ENCODE measurements around the gene EPHB2.
A peak's percentile ranks its signal among the peaks of the same experiment; 100 is the strongest.
"Not testable (repeated sequence)": the region's sequence is repeated elsewhere in the genome, so short reads cannot be mapped to it uniquely, and the experiment has no call there.

The EPHB2 gene

DNA sequence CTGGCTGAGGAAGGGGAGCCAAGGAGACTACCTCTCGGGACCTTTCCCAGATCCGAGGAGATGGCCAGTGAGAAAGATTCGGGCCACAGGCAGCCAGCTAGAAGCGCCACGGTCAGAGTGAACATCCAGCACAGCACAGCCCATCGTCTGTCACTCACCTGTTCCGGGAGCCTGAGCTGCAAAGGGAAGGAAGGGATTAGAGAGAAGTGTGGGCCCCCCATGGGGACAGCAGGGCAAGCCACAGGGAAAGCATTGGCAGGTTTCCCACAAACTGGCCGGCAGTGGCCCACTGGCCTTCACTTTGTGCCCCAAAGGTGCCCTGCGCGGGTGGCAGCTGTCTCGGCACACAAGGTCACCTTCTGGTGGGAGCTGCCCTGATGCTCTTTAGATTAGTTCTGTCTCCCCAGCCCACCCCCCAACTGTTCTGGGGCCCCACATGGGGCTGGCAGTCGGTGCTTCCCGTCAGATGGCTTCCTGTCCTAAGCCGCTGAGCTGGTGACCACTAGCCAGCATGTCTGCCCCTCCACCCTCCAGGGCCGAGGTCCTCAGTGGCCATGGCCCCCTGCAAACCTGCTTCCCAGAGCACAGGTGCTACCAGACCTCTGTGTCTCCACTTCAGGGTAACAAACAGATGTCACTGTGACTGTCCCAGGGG lies 205.3 kb downstream of the EPHB2 start:
- DNase-seq (ENCODE audit: low read depth) = no peak

DNA sequence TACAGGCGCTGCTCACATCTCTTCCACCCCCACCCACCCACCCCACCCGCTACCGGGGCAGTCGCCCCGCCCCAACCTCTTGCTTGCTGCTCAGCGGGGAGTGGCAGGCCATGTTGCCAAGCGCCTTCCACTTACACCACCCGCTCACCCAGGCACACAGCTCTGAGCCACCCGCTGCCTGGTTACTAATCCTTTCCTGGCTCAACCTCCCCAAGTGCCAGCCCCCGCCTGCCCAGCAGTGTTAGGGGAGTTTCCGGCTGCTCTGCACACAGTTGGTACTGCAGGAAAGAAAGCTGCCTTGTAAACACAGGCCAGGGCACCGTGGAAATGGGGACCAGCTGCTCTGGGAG lies 205.8 kb downstream of the EPHB2 start:
- DNase-seq (ENCODE audit: low read depth) = no peak

DNA sequence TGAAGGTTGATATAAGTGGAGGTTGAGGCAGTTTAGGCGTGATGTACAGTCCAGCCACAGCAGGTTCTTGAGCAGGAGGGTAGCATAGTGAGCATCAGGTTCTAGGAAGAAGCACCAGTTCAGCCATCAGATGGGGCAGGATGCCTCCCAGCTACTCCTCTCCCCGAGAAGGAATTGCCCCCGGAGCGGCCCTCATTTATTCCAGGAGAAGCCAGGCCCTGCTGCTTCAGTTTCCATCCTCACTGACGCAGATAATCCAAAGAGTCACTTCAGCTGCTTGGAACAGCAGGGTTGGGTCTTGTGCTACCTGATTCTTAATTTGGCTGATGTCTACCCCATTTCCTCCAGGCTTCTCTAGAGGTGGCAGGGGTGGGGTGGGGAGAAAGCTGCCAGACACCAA lies 207.3 kb downstream of the EPHB2 start:
- no peak for DNase-seq (ENCODE audit: low read depth)

DNA sequence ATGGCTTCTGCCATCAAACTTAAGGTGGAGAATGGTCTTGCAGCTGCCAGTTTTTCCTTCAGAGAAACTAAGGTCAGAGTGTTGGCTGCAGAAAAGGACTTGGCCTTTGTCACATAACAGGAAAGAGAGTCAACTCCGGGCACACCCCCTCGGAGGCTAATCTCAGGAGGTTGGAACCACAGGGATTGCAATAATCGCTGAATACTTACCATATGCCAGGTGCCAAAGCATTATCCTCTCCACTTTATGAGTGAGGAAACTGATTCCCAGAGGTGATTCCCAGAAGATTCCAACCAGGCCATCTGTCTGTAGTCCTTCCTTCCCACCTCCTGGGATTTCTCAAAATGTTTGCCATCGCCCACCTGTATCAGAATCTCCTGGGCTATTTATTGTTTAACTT lies 208.0 kb downstream of the EPHB2 start:
- no peak for DNase-seq (ENCODE audit: low read depth)

DNA sequence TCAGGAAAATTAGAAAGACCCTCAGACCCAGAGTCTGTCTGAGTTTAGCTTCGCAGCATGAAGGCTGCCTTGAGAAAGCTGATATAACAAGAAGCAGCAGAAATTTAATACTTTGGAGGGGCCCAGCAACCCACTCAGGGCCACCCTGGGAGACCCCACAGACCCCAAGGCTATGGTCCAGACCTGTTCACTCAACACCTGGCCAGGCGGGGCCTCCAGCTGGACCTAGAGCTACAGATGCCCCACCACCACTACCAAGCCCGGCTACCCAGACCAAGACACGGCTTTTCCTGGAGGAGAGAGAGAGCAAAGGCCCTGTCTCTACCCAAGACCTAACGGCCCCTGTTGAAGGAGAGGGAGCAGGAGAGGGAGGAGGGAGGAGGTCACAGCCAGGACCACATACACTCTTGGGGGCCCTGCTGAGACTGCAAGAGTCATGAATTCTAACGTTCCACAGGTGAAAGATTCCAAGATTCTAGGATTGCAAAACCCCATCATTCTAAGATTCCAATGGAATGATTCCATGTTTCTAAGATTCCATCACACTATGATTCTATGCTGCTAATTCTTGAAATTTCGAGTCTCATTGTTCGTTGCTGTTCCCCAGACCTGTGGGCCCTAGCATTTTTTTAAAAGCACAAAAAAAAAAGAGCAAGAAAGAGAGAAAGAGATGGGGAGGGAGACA lies 208.8 kb downstream of the EPHB2 start:
- DNase-seq (ENCODE audit: low read depth) = no peak

DNA sequence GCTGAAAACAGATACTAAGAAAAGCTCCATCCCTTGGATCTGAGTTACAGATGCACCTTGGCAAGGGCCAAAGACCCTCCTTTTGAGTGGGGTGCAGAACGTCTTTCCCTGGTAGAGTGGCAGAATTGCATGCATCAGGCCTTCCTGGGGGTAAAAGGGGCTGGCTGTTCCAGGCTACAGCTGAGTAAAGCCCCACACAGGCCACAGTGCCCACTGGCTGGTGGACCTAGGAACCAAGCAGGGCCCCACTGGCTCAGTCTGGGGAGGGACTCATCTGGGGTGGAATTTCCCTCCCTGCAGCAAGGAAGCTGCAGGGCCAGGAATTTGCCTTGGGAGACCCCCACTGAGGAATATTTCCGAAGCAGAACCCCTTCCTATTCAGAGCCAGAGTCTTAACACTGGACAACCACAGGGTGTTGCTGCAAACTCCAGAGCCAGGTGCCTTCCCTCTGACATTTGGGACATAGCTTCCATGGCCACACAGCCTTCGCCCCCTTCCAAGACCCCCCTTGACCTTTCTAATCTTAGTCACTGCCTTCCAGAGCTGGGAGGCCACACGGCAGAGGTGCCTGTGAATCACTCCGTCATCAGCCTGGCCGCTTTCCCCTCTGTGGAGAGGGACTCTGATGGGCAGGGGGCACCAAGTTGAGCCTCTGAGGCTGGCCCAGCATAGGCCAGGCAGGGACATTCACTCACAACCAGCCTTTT lies 209.5 kb downstream of the EPHB2 start:
- no peak for DNase-seq (ENCODE audit: low read depth)

DNA sequence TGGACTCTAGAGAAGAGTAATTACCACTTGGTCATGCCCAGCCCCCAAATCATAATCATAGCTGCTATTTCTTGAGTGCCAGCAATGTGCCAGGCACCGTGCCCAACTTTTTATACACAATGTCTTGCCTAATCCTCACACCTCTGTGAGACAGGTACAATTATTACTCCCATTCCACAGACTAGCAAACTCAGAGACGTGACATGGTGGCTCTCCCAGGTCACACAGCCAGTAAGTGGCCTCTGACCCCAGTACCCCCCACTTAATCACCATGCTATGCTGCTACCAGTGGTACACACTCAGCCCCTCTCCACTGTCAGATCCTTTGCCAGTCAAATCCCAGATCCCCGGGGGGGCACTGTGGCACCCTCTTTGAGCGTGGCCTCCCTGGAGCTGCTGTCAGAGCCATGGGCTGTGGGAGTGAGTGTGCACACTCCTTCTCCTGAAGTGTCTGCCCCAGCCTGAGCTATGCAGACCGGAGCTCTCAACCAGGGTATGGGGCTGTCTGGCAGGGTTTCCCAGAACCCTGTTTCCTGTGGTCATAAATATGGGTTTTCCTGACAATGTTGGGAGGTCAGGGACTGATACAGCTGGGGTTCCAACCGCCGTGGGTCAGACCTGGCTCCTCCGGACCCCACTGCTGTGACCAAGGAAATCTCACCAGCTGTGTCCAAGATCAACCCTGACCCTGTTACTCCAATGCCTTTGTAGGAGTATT lies 210.3 kb downstream of the EPHB2 start:
- no peak for DNase-seq (ENCODE audit: low read depth)

DNA sequence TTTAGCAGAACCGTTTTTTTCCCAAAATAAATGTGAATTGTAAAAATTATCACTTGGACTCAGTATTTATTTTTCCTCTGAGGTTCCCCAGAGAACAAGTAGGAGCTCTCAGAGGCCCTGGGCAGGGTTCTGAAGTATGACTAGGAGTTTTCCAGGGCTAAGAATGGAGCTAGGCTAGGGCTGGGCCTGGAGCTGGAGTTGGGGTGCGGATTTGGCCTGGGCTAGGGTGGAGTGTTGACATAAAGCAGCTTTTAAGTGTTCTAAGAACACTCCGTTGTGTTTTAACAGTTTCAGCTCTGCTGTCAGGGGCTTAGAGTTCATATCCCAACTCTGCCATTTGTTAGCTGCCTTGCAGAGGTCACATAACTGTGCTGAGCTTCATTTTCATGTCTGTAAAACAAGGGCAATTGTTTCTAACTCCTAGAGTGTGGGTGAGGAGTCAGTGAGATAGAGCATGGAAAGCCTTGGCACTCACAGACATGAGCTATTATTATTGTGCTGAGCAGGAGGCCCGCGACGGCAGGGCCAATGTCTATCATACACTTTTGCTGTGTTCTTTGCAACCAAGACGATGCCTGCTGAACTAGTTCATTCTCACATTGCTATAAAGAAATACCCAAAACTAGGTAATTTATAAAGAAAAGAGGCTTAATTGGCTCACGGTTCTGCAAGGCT lies 210.9 kb downstream of the EPHB2 start:
- DNase-seq (ENCODE audit: low read depth) = no peak

DNA sequence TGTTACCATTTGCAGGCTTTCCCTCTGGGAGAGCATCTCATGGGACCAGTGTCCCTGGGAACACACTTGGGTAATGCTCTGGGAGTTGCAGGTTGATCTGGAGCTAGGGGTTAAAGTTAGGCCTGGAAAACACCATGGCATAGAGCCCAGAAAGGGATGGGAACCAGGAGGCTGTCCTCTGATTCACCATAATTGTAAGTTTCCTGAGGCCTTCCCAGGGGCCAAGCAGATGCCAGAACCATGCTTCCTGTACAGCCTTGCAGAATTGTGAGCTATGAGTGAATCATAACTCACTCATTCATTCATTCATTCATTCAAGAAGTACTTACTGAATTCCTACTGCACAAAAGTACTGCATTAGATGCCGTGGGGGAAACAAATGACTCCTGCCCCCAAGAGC lies 212.0 kb downstream of the EPHB2 start:
- no peak for DNase-seq (ENCODE audit: low read depth)

DNA sequence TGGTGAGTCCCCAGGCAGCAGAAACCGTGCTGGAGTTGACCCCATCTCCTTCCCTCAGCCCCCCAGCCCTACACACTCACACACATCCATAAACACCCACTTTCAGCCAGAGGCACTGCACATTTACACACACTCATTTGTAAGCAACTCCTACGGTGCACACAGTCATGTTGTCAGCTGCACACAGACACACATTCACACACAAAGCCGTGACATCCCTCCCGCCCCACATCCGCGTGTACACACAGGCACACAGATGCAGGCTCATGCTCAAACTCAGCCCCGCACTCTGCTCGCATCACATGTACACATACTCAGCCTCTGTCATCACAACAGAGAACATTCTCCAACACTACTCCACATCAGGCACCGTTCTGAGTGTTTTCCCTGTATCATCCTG lies 214.5 kb downstream of the EPHB2 start:
- DNase-seq (ENCODE audit: low read depth) = no peak

DNA sequence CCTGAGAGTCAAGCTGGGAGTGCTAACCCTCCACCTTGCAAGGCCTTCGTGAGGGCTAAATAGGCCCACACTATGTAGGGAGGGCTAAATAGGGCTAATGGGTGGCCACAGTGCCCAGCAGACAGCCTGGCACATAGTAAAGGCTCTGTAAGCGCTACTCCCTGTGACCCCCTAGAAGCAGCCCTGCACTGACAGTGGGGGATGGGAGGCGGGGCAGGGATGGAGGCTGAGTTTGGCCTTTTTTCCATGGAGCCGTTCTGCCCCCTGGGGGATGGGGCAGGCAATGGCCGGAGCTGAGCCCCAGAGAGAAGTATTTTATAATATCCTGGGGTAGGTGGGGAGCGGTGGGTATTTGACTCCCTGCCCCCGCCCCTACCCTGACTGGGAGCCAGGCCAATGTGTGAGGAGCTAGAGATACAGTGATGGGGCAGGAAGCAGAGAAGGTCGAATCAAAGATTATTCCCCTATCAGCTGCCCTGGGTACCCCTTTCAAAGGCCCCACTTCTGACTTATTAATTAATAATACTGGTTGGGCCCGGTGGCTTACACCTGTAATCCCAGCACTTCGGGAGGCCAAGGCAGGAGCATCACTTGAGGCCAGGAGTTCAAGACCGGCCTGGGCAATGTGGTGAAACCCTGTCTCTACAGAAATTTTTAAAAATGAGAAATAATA lies 219.7 kb downstream of the EPHB2 start:
- DNase-seq (ENCODE audit: low read depth) = peak; percentile 5

DNA sequence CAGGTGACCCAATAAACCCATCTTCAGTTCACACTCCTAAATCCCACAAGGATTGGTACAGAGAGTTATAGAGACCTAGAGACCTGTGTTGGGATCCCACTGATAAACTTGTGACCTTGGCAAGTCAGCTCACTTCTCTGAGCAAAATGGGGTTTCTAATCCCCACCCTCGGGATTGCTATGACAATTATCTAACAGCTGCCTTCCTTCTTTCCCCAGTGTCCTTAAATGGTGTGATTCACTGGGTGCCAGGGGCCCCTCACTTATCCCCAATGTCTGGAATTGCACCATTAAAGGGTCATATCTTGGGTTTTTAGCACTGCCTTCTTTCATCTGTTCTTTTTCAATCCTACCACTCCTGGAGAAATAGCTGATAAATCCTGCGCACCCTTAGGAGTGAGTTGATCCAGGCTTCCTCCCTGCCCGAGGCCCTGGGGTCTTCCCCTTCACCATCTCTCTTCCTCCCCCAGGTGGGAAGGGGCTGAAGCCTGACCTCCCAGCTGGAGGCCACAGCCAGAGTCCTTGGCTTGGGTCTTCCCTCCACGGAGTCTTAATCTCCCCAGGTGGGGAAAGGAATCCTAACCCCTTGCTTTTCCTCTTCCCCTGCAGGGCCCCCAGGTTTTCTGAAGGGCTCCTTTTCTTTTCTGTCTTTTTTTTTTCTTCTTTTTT lies 222.3 kb downstream of the EPHB2 start:
- DNase-seq (ENCODE audit: low read depth) = no peak

DNA sequence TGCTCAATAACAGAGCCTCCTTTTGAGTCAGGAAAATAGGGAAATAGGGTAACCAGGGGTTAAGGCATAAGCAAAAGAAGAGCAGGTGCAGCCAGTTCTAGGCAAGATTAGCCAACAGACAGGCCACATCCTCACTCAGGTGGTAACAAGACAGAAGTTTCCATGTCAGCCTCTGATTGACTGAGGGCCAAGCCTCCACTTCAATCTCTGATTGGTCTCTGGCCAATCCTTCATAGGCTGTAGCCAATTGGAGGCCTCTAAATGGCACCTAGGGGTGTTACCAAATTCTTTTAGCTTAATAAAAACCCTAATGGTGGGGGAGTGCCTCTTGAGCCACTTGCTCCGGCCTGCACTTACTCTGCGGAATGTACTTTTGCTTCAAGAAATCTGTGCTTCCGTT lies 224.8 kb downstream of the EPHB2 start:
- no peak for DNase-seq (ENCODE audit: low read depth)

DNA sequence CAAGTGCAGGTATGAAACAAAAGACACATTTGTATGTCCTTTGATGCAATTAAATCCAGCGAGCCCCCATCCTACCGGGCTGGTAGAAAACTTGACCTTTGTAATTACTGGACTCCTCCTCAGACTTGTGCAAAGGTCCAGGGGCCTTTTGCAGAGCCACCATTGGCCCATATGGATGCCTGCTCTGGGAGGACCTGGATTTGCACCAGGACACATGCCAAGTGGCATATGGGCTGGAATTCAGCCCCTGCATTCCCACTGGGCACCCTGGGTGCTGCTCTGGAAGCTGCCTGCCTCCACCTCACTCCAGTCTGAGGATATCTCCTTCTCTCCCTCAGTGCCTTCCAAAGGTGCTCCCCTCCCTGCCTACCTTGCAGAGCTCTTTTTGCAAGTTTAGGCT lies 226.0 kb downstream of the EPHB2 start:
- DNase-seq (ENCODE audit: low read depth) = no peak

DNA sequence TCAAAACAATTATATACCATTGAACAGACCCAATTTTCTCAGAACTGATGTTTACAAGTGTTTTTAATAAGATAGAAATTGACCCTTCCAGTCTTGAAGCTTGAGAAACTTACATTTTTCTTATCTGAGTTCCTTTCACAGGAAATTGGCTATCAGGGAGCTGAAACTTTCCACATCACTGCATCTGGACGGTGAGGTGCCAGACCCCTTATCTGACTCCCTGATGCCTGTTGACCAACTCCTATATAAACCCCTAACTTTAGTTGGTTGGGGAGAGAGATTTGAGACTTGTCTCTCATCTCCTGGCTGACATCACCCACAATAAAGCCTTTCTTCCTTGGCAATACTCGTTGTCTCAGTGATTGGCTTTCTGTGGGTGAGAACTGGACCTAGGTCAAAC lies 230.6 kb downstream of the EPHB2 start:
- DNase-seq (ENCODE audit: low read depth) = no peak

DNA sequence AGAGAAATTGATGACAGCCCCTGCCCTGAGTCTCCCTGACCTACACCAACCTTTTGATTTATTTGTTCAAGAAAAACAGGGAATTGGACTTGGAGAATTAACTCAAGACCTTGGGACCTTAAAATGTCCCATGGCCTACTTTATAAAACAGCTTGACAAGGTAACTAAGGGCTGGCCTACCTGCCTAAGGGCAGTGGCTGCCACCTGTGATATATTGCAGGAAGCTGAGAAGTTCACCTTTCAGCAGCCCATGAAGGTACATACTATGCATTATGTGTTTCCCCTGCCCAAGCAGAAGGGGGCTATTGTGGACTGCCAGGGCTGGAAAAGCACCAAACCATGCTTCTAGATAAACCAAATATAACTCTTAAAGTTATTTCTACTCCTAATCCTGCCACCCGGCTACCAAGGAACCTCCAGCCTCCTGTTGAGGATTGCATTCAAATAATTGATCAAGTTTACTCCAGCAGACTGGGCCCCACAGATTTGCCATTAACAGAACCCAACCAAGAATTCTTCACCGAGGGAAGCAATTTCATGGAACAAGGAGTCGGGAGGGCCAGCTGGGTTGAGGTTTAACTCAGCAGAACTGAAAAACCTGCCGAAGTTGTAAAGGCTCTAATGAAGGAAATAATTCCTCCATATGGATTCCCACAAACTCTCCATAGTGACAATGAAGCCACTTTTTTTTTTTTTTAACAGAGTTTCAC lies 233.9 kb downstream of the EPHB2 start:
- no peak for DNase-seq (ENCODE audit: low read depth)

DNA sequence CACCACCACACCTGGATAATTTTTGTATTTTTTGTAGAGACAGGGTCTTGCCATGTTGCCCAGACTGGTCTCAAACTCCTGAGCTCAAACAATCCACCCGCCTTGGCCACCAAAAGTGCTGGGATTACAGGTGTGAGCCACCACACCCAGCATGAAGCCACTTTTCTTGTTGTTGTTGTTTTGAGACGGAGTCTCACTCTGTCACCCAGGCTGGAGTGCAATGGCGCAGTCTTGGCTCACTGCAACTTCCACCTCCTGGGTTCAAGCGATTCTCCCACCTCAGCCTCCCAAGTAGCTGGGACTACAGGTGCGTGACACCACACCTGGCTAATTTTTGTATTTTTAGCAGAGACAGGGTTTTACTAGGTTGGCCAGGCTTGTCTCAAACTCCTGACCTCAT lies 234.5 kb downstream of the EPHB2 start:
- not testable (repeated sequence) for DNase-seq (ENCODE audit: low read depth)

DNA sequence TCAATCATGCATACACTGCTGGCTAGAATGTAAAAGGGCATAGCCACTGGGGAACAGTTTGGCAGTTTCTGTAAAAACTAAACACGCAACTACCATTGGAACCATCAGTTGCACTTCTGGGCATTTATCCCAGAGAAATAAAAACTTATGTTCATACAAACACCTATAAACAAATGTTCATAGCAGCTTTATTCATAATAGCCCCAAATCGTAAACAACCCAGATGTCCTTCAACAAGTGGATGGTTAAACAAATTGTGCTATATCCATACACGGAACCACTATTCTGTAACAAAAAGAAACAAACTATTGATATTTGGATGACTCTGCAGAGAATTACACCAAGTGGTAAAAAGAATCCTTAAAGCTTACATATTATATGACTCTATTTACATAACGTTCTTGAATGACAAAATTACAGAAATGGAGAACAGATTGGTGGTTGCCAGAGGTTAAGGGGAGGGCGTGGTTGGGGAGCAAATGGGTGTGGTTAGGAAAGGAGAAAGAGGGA lies 239.2 kb downstream of the EPHB2 start:
- no peak for DNase-seq (ENCODE audit: low read depth)

DNA sequence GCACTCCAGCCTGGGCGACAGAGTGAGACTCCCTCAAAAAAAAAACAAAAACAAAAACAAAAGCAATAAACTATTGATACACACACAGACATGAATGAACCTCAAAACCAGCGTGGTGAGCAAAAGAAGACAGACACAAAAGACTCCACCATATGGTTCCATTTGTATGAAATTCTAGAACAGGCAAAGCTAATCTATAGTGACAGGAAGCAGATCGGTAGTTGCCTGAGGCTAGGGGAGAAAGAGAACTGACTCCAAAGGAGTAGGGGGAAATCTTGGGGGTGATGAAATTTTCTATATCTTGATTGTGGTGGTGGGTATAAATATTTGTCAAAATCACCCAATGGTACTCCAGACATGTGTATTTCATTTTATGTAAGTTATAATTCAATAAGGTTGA lies 241.2 kb downstream of the EPHB2 start:
- DNase-seq (ENCODE audit: low read depth) = no peak

DNA sequence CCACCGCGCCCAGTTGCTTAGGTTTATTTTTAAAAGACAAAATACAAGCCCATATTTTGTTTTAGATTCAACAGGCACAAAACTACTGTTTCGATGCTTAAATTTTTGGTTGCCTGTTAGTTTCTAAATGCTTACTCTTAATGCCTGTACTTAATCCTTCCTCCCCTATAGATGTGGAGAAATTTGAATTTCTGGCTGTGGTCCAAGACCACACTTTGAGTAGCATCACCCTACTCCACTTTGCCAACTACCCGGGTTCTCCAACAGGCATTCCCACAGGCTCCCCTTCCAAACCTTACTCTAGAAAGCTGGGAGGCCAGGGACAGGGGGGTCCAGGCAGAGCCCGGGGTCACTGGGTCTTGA lies 242.0 kb downstream of the EPHB2 start:
- DNase-seq (ENCODE audit: low read depth) = no peak
